SHP77 treated with DMSO at 0.1 percent for 48 hours (cell line): ENCODE results near the gene AFAP1L2.

Source experiments
- DNase-seq: peaks from one replicate; lab custom pipeline; 2025; lab: John Stamatoyannopoulos, UW

Gene AFAP1L2

DNA sequence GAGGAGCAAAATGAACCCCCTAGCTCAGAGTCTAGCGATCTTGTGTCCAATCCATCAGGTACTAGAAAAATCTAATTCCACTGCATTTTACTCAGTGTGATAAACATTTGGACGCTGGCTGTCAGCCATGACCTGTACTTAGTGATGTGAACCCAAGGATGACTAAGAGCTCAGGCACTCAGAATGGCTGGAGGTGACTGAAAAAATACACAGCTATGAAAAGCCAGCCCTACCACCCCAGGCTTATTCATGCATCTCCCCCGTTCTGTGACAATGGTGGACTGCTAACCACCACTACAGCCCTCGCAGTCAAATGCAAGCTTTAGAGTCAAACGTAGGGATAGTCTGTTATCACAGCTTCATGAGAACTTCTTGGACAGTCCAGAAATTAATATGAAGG is 14.9 kb downstream of the AFAP1L2 start:
- no peak for DNase-seq

- DNase-seq: no peak
Observed at GRCh38 chr10:114388275-114388674, 16.0 kb downstream of the AFAP1L2 start.

DNA sequence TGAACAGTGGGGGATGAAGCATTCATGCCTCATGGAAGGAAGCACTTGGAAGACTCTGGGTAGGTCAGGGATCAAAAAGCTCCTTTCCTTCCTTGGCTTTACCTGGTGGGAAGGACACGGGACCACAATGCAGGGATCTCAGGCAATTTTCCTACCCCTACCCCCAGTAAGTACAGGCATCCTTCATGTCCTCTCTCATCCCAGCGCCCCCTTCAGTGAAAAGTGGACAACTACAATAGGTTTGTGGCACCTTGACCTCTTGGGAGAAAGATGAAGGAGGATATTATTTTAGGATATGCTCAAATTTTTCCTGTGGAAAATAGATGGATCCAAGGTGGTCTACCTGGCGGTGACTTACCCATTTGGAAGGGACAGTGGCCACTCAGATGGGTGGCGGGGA is 16.5 kb downstream of the AFAP1L2 start:
- DNase-seq: no peak

GRCh38 chr10:114386452-114386851 is 17.9 kb downstream of the AFAP1L2 start:
- no peak for DNase-seq

DNA sequence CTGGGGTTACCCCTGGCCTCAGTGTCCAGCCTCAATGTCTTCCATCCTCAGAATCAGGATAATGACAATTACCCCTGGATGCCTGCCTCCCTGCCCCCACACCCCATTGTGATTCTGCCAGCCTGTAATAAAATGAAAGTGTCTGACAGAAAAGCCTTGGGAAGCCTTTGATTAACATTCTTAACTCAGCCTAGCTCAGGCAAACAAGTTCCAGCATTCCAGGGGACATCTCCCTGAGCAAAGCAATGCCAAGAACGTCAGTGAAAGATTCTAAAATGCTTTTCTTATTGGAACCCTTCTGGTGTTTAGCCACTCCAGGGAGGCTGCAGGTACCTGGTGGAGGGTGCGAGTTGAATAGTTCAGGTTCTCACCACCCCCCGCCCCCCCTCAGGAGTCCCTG is 18.7 kb downstream of the AFAP1L2 start:
- no peak for DNase-seq

DNA sequence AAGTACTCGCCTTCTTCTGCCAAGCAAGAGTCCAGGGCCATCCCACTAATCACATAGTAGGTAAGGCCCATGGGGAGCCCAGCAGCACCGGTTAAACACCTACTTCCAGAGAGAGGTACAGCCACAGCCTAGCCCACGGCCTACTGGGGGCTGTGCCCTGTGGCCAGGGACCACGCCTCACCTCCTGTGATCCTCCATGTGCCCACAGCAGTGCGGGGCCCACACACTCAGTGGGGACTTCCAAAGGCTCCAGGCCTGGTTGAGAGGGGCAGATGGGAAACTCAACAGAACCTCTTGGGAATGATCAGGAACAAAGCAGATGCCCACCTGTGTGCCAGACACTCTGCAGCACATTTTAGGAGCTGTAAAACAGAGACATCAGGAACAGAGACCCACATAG is 19.7 kb downstream of the AFAP1L2 start:
- no peak for DNase-seq

DNA sequence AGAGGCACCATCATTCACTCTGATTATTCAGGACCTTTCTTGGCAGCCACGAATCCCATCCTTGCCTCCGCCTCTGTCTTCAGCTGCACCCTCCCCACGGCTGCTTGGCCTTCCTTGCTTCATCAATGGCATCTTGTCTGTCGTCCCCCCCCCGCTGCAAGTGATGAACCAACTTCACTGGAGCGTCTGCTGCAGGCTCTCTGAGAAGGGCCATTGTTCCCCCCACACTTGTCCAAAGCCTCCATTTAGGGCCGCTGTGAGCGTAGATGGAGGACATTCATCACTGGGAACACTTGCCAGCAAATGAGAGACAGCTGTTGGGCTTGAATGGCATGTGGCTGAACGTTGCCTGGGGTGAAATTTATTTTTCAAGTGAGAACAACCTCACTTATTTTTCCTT is 20.1 kb downstream of the AFAP1L2 start:
- DNase-seq: no peak

DNA sequence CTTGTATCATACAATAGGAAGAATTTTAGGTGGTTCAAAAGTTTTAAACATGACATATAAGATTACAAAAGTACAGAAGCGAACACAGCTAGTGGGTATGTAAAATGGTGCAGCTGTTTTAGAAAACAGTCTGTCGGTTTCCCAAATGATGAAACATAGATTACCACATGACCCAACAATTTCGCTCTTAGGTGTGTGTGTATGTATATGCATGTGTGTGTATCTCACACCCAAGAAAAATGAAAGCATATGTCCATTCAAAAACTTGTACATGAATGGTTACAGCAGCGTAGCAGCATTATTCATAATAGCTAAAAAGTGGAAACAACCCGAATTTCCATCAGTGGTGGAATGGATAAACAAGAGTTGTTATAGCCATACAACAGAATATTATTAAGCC is 23.5 kb downstream of the AFAP1L2 start:
- DNase-seq: no peak

- DNase-seq: no peak
Observed at GRCh38 chr10:114380060-114380459, 24.2 kb downstream of the AFAP1L2 start.

GRCh38 chr10:114379631-114380041 is 24.7 kb downstream of the AFAP1L2 start:
- DNase-seq: no peak

DNA sequence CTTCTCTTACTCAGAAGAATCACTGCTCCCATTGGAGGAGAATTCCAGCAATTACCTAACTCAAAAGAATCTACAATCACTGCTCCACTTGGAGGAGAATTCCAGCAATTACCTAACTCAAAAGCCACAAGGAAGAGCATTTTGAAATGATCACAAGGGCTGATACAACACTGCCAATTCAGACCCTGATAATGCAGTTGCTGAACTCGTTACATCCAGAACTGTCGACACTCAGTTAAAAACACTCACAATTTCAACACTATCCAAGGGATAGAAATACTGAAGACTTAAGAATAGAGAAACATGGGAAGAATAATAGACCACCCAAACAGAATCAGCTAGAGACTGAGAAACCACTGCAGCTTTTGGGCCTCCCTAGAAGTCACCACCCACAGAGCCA is 27.8 kb downstream of the AFAP1L2 start:
- no peak for DNase-seq

GRCh38 chr10:114375047-114375446 is 29.3 kb downstream of the AFAP1L2 start:
- no peak for DNase-seq

DNA sequence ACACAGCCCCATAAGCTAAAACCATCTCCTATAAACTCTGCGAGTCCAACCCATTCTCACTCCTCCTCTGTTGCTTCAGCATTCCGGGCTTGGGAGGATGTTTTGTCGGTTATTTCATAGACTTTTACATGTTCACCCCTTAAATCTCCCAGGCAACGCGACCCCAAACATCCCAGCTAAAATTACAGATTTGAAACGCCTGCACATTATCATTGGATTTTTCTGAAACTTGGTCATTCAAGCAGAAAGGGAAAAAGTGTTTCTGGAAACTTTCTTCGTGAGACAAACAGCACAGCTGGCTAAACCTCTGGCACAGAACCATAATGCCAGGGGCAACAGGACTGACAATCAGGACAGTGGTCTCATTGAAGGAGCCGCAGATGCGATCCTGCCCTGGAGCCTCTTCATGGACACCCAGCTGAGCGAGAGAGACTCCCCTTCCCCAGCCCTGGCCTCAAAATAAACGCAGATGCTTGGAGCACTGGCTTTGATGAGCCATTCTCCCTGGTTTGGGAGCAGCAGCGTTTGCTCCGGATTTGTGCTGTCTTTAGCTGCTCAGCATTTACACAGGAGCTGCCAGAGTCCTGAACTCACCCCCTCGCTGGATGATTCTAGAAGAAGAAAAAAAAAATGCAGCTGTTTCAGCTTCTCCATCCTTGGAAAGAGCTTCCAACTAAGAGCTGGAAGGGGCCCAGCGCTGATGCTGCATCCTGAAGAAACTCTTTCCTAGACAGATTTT is 30.1 kb downstream of the AFAP1L2 start:
- no peak for DNase-seq

DNA sequence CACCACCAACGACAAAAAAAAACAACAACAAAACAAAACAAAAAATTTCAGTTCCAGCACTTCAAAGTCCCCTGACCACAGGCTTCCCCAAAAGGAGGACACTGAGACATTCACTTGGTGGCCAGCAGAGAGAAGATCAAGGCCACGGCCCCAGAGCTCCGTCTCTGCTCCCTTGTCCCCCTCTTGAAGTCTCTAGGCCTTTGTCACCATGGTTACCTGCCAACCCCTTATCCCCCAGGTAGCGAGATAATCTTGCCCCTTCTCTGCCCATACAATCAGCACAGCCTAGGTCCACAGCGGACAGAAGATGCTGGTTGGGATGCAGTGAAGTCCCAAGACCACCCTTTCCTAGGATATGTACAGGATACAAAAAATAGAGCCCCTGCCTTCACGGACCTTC is 30.7 kb downstream of the AFAP1L2 start:
- DNase-seq: no peak

DNA sequence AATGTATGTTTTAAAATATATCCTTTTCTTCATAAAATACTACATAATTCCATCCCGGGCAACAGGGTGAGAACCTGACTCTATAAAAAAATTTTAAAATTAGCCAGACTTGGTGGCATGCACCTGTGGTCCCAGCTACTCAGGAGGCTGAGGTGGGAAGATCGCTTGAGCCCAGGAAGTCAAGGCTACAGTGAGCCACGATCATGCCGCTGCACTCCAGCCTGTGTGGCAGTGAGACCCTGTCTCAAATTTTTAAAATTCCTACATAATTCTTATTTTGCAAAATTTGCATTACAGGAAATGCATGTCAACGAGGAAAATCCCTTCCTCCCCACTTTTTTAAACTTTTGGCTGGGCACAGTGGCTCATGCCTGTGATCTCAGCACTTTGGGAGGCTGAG is 31.3 kb downstream of the AFAP1L2 start:
- no peak for DNase-seq

GRCh38 chr10:114372179-114372578 is 32.1 kb downstream of the AFAP1L2 start:
- no peak for DNase-seq

DNA sequence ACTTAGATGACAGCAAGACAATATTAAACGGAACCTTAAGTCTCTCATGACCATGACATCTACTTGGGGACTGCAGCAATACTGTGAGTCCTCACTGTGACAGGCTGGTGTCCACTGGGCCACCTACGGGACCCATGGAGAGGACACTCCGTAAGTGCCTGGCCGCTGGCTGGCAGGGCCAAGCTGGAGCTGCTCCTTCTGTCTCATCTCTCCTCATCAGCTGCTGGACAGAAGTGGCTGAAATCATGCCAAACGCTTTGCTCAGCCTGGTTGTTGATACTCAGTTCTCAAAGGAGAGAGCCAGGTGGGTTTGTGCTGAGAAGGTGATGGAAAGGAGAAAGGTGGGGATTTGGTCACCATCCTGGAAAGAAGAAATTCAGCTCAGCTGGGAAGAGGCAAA is 33.3 kb downstream of the AFAP1L2 start:
- no peak for DNase-seq

DNA sequence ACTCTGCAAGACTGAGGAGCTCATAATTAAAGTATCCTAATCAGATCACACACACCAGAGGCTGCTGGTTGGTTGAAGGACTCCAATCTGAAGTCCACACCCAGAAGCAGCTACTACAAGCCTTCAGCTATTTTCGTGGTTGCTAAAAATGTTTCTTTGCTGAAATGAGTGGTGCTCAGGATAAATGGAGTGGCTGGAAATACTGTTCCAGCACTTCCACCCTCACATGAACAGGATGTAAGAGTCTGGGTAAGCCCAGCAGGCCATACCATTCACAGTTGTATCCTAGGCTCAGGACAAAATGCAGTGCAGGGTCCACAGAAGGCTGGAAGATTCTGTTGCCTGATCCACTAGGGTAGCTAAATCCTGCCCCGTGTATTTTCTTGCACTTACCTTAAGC is 34.1 kb downstream of the AFAP1L2 start:
- no peak for DNase-seq

DNA sequence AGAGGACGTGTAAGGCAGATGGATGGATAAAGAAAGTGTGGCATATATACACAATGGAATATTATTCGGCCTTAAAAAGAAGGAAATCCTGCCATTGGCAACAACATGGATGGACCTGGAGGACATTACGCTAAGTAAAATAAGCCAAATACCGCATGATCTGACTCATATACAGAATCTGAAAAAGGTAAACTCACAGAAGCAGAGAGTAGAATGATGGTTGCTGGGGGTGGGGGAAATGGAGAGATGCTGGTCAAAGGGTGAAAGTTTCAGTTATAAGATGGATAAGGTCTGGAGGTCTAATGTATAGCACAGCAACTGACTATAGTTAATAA is 36.3 kb downstream of the AFAP1L2 start:
- DNase-seq: no peak

- DNase-seq: no peak
Observed at GRCh38 chr10:114367351-114368056, 36.8 kb downstream of the AFAP1L2 start.

DNA sequence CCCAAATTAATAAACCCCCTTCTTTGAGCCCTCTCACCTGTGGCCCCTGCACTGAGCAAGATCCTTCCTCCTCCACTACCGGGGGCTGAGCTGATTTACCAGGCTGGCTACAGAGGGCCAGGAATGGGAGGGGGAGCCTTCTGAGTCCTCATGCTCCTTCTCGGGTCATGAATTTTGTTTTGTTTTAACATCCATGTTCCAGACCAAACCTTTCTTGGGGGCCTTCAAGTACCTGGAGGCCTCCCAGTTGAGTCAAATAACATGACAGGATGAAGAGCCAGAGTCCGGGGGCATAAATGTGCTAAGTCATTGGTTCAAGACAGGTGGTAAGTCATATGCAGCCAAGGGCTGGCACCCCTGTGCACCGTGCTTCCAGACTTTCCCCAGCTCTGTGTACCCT is 39.6 kb downstream of the AFAP1L2 start:
- no peak for DNase-seq

DNA sequence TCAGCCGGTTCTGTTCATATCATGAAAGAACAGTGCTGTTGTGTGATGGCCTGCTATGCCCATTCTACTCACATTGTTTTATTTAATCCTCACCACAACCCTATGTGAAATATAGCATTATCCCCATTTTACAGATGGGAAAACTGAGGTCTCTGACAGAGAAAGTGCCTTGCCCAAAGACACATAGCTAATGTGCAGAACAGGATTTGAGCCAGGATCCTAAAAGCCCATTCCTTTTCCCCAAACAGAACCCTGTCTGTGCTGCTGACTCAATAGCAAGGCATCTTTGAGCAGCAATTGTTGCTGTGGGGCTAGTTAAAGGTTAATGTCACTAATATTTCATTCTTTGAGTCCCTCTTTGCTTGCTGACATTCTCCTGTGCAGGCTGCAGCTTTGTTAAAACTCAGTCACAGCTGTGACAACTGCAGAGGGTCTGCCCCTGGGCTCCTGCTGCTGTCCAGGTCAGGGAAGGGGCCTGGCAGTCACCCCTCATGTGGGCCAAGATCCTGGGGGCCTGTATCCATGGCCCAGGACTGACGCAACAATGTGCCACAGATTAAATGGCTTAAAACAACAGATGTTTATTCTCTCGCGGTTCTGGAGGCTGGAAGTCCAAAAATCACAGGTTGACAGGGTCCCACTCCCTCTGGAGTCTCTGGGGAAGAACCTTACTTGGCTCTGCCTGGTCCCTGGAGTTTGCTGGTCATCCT is 40.4 kb downstream of the AFAP1L2 start:
- DNase-seq: no peak

- DNase-seq: no peak
Observed at GRCh38 chr10:114362826-114363355, 41.4 kb downstream of the AFAP1L2 start.
